Measurements from ENCODE around the gene EGFL6. TPM values are rescaled to one million over a fixed set of nuclear protein-coding genes. Genes with fewer than 3 reads are reported as not detected.

EGFL6 gene
- total RNA-seq, 1 experiment from 2014 or later: not detected

- TF ChIP-seq POLR2AphosphoS5 (IDR thresholded peaks at IDR 0.05; ENCODE audit: low read depth, low read length) (no peak), CTCF (IDR thresholded peaks at IDR 0.05) (no peak), SIN3A (IDR thresholded peaks at IDR 0.05; ENCODE audit: borderline replicate concordance, insufficient read depth, low read depth, low read length) (no peak), TCF7L2 (IDR thresholded peaks at IDR 0.05; ENCODE audit: low read depth, low read length) (no peak), REST (IDR thresholded peaks at IDR 0.05; ENCODE audit: insufficient read depth in 1 of 2, low read depth in 2 of 2, low read length in 1 of 2) (no peak)
- Histone ChIP-seq H3K27me3 (ENCODE audit: control insufficient read depth, insufficient read depth, low read length) (no peaks in the 10 kb centered on the region), H3K4me3 (ENCODE audit: low read depth in 2 of 2, low read length in 2 of 2) (no peak overlapping the region), H3K27ac (ENCODE audit: low read length) (no peak overlapping the region), H3K9me3 (ENCODE audit: control insufficient read depth, insufficient read depth, low read depth, low read length) (no peaks in the 10 kb centered on the region), H3K36me3 (ENCODE audit: control insufficient read depth, insufficient read depth, low read length) (no peaks in the 10 kb centered on the region), H3K4me1 (ENCODE audit: control insufficient read depth, insufficient read depth, low read length) (no peaks in the 10 kb centered on the region)
- intact Hi-C loops (cut with micrococcal nuclease; ENCODE audit: unreplicated experiment): no loop called here
- in situ Hi-C loops (cut with HindIII; ENCODE audit: low pct_unique_long_range_greater_than_20kb, low sequenced_read_pairs): no loop called here
- no TSS peak for BruUV-seq (replicated peaks)
- no peak for DNase-seq (ENCODE audit: low read depth, low spot score)
- ChIA-PET POLR2A (no interaction called here), CTCF (no interaction called here)
- ATAC-seq: no peak
Measured at GRCh38 chrX:13520936-13521335, 48.5 kb upstream of the EGFL6 start.

GRCh38 chrX:13522811-13523210 lies 46.6 kb upstream of the EGFL6 start:
- intact Hi-C loops (cut with micrococcal nuclease; ENCODE audit: unreplicated experiment) (no loop called here), in situ Hi-C loops (cut with HindIII; ENCODE audit: low pct_unique_long_range_greater_than_20kb, low sequenced_read_pairs) (no loop called here)
- ATAC-seq (no peak), DNase-seq (ENCODE audit: low read depth, low spot score) (no peak)
- Histone ChIP-seq H3K27ac (ENCODE audit: low read length) (no peak overlapping the region), H3K36me3 (ENCODE audit: control insufficient read depth, insufficient read depth, low read length) (no peaks in the 10 kb centered on the region), H3K4me1 (ENCODE audit: control insufficient read depth, insufficient read depth, low read length) (no peaks in the 10 kb centered on the region), H3K9me3 (ENCODE audit: control insufficient read depth, insufficient read depth, low read depth, low read length) (no peaks in the 10 kb centered on the region), H3K27me3 (ENCODE audit: control insufficient read depth, insufficient read depth, low read length) (no peaks in the 10 kb centered on the region), H3K4me3 (ENCODE audit: low read depth in 2 of 2, low read length in 2 of 2) (no peak overlapping the region)
- BruUV-seq (replicated peaks): no TSS peak
- TF ChIP-seq TCF7L2 (IDR thresholded peaks at IDR 0.05; ENCODE audit: low read depth, low read length) (no peak), CTCF (IDR thresholded peaks at IDR 0.05) (no peak; the same call in 1 of the 2 replicates), SIN3A (IDR thresholded peaks at IDR 0.05; ENCODE audit: borderline replicate concordance, insufficient read depth, low read depth, low read length) (no peak), POLR2AphosphoS5 (IDR thresholded peaks at IDR 0.05; ENCODE audit: low read depth, low read length) (no peak), REST (IDR thresholded peaks at IDR 0.05; ENCODE audit: insufficient read depth in 1 of 2, low read depth in 2 of 2, low read length in 1 of 2) (no peak)
- ChIA-PET CTCF (no interaction called here), POLR2A (no interaction called here)
